HG03520 (cell line): ENCODE data around the gene ENPEP.
"Not testable (repeated sequence)": the region's sequence is repeated elsewhere in the genome, so short reads cannot be mapped to it uniquely, and the experiment has no call there.

Source experiments
- ATAC-seq: cut with Tn5 transposase; IDR thresholded peaks from one replicate; pipeline ENCODE4 v1.9.1; 2021; ENCODE audit warnings: mild to moderate bottlenecking, moderate library complexity; ENCODE audit not compliant: unreplicated experiment

The ENPEP gene

DNA sequence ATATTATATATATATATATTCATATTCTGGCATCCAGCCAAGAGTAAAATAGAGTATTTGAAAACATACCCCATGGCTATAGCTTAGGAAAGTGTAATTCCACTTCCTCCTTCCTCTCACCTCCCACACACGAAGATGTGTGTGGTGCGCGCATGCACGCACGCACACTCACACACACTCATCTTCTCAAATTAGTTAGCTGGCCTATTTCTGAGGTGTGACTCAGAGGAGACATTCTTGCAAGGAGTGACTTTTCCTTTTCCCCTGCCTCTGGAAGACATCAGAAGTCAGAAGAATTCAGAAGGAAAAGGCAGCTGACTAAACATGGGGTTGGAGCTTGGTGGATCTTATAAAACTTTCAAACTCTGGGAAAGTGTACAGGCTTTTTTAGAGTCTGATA, 8.8 kb downstream of the ENPEP start:
- no peak for ATAC-seq

DNA sequence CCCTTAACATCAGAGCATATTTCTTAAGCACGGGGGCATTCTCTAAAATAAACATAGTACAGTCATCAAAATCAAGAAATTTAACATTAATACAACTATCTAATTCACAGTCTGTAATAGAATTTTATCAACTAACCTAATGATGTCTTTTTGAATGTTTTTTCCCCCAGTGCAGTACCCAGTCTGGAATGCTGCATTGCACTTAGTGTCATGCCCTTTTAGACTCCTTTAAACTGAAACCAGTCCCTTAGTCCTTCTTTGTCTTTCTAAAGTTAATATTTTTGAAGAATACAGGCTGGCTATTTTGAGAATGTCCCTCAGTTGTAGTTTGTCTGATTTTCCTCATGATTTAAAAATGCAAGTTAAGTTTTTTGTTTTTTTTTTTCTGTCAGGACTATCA, 9.5 kb downstream of the ENPEP start:
- ATAC-seq, result no peak

DNA sequence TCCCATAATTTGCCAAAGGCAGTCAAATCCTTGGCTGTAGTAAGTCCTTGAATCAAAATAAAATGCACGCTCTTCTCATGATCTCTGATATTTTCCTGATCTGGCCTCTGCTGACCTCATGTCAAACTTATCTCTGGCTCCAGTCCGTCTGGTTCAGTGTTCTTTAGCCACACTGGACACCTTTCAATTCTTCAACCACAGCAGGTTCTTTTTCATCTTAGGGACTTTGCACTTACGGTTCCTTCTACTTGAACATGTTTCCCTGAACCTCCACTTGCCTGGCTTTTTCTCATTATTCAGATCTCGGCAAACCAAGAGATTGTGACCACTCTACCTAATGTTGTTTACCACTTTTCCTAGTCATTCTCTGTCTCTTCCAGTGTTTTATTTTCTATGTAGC, 10.3 kb downstream of the ENPEP start:
- ATAC-seq, result no peak

DNA sequence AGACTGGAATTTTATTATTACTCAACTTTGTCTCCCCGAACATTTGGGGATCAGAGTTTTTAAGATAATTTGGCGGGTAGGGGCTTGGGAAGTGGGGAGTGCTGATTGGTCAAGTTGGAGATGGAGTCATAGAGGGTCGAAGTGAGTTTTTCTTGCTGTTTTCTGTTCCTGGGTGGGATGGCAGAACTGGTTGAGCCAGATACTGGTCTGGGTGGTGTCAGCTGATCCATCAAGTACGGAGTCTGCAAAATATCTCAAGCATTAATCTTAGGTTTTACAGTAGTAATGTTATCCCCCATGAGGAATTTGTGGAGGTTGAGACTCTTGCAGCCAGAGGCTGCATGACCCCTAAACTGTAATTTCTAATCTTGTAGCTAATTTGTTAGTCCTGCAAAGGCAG, 10.9 kb downstream of the ENPEP start:
- ATAC-seq, result not testable (repeated sequence)

DNA sequence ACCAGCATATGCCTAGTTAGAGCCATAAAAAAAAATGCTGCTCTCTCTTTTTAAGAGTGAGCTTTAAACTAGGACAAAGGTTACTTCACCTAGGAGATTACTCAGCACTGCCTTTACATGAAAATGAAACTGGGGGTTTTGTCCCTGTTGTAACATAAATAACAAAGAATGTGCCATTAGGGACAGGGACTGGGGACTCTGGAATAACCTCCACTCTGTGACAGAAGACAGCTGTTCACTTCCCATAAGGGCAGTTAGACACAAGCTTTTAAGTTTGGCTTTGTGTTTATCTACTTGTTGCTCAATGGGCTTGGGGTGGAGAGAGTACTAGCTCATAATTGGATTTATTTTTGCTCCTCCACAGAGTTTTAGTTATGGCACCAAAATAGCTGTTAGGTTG, 11.9 kb downstream of the ENPEP start:
- ATAC-seq, result no peak

DNA sequence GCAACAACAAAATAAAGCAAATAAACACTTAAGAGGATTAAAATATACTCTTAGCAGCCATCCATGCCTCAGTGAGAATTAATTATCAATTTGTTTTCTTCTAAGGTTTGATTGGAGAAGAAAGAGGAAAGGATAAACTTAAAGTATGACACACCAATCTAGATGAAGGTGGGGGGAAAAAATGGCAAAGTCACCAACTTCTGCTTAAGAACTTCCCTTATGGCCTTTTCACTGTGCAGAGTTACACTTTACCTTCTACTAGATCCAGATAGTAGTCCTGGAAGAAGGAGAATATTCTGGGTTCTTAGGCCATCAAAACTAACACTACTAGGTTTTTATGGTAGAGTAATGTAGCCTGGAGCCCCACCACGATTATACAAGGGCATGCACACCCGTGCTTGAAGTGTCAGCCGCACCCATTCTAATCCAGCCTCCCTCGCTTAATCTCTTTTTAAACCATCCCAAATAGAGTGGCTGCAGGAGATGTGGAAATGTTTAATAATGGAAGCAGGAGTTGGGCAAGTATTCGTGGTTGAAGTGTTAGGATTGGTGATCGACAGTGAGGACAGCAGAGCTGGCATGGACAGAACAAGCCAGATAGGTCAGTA, 14.1 kb downstream of the ENPEP start:
- no peak for ATAC-seq

DNA sequence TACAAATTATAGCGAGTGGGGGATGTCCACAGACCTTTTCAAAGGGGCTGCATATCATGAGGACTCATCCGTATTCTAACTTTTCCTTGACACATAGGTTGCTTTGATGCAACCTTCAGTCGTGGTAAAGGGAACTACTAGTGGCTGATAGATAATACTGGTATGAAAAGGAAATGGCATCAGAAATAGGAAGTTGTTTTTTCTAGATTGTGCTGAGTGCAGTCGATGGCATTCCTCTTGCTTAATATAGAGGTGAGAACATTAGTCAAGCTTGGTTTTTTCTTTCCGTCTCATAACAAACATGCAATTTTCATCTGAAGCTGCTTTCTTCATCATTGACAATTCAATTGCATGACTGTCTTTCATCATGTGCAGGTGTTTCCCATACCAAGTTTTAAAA, 16.6 kb downstream of the ENPEP start:
- ATAC-seq, result no peak

DNA sequence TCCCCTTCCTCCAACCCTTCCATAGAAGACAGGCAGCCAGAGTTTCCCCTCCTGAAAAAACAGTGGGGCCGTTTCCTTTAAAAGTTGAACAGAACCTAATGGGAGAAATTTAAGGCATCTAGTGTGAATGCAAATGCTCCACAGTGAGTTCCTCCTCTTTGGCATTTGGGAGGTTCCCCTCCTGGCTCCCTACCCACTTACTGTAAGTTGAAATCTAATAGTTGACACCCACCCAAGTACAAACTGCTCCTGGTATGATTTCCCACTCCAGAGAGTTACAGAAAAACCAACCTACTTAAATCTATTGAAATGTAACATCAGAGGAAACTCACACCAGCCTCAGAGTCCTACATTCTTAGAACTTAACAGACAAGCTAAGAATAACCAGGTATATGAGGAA, 17.6 kb downstream of the ENPEP start:
- ATAC-seq, result no peak

DNA sequence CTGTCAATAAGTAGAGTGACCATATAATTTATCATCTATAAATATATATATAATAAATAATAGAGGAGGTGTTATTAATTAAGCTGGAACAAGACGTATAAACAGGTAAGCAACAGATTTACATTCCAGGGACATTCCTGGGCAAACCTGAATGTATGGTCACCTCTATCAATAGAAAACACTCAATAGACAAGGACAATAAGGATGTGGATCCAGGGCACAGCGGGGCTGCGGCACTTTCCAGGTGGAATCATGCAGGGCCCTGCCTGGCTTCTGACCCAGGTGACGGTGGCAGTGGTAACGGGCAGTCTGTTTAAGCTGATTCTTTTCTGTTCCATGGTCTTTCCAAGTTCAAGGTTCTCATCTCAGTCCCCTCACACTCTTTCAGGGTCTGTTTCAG, 22.5 kb downstream of the ENPEP start:
- no peak for ATAC-seq

DNA sequence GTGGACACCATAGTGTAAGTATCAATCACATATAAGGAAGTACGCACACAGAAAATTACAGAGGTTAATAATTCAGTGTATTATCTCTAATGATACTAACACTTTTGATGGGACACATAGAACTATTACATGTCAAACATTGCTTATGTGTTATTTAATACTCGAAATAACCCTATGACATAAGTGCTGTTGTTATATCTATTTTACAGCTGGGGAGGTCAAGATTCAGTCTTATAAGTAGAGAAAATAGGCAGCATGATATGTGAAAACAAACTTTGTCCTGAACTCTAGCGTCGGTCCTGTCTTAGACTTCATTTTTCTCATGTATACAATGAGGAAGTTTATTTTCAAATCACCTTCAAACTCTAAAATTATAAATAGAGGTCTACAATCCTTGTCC, 23.2 kb downstream of the ENPEP start:
- no peak for ATAC-seq

DNA sequence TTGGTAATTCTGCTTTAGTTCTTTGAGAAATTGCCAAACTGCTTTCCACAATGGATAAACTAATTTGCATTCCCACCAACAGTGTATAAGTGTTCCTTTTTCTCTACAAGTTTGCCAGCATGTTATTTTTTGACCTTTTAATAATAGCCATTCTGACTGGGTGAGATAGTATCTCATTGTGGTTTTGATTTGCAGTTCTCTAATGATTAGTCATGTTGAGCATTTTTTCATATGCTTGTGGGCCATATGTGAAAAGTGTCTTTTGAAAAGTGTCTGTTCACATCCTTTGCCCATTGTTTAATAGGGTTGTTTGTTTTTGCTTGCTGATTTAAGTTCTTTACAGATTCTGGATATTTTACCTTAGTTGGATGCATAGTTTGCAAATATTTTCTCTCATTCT, 25.9 kb downstream of the ENPEP start:
- ATAC-seq, result no peak

DNA sequence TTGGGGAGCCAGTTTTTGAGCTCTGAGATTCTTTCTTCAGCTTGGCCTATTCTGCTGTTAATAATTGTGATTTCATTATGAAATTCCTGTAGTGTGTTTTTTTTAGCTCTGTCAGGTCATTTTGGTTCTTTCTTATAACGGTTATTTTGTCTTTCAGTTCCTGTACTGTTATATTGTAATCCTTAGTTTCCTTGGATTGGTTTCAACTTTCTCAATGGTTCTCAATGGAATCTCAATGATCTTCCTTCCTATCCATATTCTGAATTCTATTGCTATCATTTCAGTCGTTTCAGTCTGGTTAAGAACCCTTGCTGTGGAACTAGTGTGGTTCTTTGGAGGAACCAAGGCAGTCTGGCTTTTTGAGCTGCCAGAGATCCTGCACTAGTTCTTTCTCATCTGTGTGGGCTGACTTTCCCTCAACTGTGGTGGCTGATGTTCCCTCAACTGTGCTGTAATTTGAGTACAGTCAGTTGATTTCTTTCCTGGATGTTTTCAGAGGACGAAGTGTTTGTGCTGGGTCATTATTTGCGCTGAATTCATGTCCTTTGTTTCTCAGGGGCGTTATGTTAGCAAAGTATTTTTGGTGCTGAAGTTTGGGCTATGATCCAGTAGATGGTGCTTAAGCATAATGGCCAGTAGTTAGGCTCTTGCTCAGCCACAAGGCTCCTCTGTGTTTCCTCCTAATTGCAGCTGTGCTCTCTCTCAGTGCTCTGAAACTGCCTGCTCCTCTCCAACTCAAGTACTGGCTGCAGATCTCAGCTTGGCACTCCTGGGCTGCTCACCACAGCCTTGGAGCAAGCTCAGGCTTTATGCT, 27.5 kb downstream of the ENPEP start:
- no peak for ATAC-seq

DNA sequence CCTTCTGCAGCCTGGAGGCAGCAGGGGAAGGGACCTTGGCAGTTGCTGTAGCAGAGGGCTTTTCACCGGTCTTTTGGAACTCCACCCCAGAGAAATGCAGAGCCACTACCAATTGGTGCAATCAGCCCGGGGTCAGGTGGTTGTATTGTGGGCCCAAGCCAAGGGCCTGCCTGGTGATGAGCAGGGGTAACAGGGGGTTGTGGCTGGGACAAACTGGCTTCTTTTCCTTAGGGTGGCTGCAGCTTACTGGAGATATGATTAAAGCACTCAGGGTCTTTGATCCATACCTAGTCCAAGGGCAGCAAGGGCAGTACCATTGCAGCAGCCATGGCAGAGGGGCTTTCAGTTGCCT, 28.1 kb downstream of the ENPEP start:
- ATAC-seq, result no peak

DNA sequence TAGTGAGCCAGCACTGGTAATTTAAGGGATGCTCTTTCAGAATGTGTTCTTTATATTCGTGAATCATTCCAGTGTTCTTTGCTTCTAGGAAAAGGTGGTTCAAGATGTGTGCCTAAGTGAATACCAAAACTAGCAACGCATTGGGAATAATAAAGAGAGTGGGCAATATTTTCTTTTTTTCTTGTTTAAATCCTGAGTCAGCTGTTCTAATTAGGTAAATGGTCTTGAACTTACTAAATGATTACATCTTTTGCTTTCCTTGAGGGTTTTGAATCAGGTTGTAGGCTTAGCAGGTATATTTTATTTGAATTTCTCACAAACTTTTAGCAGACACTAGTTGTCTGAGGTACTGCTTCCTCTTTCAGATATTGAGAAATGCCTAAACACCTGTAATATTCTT, 29.5 kb downstream of the ENPEP start:
- ATAC-seq, result no peak

DNA sequence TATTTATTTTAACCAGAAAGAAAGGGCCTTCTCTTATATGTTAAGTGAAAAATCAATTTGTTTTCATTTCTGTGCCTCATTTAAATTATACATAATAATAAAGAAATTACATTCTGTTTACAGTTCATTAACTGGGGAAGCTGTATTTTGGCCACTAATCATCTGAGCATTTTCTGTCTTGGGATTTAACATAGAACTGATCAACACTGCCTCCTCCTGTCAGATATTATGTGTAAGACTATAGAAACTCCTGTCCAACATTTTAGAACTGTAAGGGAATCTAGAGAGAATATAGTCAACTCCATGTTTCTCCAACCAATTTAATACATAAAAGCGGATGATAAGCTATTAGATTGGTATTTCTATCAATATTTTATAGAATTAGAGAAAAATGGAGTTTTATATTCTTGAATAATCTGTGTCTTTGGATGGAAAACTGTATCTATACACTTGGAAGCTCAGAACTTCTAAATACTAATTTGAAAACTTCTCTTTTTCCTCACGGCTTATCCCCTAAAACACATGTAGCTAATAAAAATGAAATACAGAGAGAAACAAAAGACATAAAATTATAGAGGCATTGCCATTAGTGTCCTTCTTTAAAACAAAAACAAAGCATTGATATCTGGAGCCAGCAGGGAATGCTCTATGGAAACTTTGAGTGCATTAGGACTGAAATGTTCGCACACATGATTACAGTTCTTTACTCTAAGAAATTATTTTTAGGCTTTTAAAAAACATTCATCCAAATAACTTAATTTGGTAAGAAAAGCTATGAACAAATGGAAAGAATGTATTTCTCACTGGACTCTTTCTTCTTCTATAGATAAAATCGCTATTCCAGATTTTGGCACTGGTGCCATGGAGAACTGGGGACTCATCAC, 33.1 kb downstream of the ENPEP start:
- ATAC-seq, result no peak

DNA sequence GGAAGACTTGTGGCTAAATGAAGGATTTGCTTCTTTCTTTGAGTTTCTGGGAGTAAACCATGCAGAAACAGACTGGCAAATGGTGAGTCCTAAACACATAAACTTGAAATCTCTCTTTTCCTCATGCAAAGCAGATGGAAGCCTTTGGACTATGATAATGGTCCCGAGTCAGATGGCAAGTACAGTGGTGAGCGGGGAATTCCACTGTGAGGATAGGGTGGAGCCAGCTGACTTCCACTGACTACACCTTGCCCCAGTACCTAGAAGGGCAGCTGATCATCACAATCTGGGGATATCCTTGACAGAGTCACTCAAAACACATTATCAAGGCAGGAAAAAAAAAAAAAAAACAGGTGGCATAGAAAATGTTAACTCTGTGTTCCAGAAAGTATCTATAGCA, 34.3 kb downstream of the ENPEP start:
- ATAC-seq, result no peak

DNA sequence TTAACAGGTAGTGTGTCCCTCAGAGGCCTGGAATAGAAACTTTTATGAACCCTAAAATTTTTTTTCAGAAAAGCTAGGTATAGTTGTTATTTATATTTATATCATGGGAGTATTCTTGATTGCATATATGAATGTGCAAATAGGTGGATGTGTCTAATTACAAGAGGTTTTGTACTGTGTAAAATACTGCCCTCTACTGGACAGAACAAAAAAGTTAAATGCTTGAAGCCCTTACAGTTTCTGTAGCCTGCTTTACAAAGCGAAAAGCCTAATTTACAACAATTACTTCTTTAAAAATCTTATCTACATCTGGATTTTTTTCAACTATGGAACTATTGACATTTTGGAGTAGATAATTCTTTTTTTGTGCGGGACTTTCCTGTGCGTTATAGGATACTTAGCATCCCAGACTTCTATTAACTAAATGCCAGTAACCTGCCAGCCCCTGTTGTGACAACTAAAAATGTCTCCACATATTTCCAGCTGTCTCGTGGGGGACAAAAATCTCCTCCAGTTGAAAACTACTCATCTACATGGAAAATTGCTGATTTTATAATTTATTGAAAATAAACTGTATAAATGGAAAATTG, 35.1 kb downstream of the ENPEP start:
- ATAC-seq, result peak; percentile 64

DNA sequence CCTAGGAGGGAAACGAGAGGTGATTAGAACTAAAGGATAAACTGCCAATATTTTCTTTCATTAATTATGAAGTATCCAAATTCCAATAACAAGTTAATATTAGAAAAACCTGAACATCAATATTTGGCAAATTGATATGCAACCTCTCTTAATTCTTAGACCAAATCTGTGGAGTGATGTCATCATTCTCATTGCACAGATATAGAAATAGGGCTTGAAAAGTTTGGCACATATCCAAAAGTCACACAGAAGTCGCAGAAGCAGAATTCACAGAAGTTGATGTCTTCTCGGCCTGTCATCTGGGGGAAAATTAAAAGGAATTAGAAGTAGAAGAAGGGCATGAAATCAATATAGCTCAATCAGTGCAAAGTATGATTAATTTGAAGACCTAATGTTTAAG, 36.9 kb downstream of the ENPEP start:
- no peak for ATAC-seq

DNA sequence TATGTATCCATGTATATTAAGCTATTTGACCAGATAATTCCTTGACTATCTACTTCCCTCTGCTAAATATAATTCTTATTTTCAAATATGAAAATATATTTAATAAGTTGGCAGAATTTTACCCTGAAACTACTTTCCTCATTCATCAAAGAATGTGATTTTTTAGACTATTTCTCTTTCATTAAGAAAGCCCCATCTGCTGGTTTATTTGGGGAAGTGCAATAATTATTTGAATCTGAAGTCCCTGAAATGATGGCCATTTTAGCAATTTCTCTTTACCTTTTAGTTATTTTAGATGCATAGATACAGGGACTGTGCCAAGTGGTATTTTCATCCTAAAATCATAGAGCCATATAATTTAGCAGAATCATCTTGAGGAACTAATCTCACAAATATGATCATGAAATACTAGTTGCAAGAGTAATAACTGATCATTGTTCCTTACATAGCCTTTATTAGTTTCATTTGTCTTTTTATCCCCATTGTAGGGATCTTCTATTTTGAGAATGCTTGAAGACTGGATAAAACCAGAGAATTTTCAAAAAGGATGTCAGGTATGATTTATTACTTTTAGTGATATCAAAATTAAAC, 39.0 kb downstream of the ENPEP start:
- ATAC-seq, result no peak

DNA sequence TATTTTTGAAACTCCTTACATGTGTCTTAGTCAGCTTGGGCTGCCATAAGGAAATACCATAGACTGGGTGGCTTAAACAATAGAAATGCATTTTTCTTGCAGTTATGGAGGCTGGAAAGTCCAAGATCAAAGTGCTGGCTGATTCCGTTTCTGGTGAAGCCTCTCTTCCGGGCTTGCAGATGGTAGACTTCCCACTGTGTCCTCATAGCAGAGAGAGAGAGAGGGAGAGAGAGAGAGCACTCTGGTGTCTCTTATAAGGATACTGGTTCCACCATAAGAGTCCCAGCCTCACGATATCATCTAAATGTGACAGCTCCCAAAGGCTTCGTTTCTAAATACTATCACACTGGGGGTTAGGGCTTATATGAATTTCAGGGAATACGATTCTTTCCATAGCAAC, 39.7 kb downstream of the ENPEP start:
- ATAC-seq, result no peak
